GM10248 (cell line): Measurements from ENCODE around the gene PFKFB3.

ENCODE experiments used
- CTCF ChIA-PET: fragments of 300-600 bp; sonication (Branson Sonifier 250); formaldehyde crosslinking; extraction: SDS; loops from one replicate; lab custom pipeline; 2021; ENCODE audit warnings: antibody characterized with exemption; lab: Yijun Ruan, JAX
- POLR2A ChIA-PET: fragments of 350-650 bp; sonication (Branson Sonifier 250); formaldehyde crosslinking; extraction: SDS; loops from one replicate; lab custom pipeline; 2020; ENCODE audit warnings: antibody characterized with exemption; lab: Yijun Ruan, JAX
- DNase-seq: peaks from one replicate; pipeline ENCODE4 v3.0.0; 2012; ENCODE audit errors: extremely low spot score
- CTCF ChIP-seq: IDR thresholded peaks from 2 replicates; pipeline ENCODE4 v1.5.1; 2012; ENCODE audit warnings: mild to moderate bottlenecking, low read depth; ENCODE audit errors: extremely low read depth, missing control alignments, control extremely low read depth

Gene PFKFB3

GRCh38 chr10:6168084-6168483 is 34.6 kb upstream of the PFKFB3 start:
- ChIA-PET CTCF (interaction anchor here (0.7 to 3.1 kb wide), 10 partner anchors 8 to 234 kb away, joined by 3 to 11 read pairs (median 4); partner anchors contain the start of gene PFKFB3), POLR2A (no interaction called here)
- DNase-seq, result no peak
- no peak for TF ChIP-seq CTCF

GRCh38 chr10:6170638-6171037 is 32.1 kb upstream of the PFKFB3 start:
- no peak for TF ChIP-seq CTCF
- CTCF ChIA-PET, result interaction anchor here (0.6 to 2.1 kb wide), 2 partner anchors 19 to 32 kb away, joined by 3 to 6 read pairs; partner anchors contain the start of gene PFKFB3
- POLR2A ChIA-PET, result no interaction called here
- DNase-seq, result no peak

- DNase-seq, result no peak
- ChIA-PET CTCF (interaction anchor here (0.7 to 1.8 kb wide), 5 partner anchors 8 to 230 kb away, joined by 3 to 8 read pairs (median 4); partner anchors contain the start of gene PFKFB3), POLR2A (no interaction called here)
- TF ChIP-seq CTCF, result no peak
These were observed 30.6 kb upstream of the PFKFB3 start for GRCh38 chr10:6171881-6172695.

GRCh38 chr10:6173203-6173602 is 29.5 kb upstream of the PFKFB3 start:
- CTCF ChIA-PET, result interaction anchor here (1.6 kb wide), 1 partner anchor 229 kb away, joined by 8 read pairs; no protein-coding TSS in a partner anchor
- POLR2A ChIA-PET, result no interaction called here
- no peak for DNase-seq
- TF ChIP-seq CTCF, result peak; percentile 37

GRCh38 chr10:6174201-6174874 is 28.4 kb upstream of the PFKFB3 start:
- DNase-seq, result no peak
- ChIA-PET CTCF (no interaction called here), POLR2A (no interaction called here)

More at GRCh38 chr10:6174201-6174874, 28.4 kb upstream of the PFKFB3 start:
- TF ChIP-seq CTCF, result no peak
